Left cardiac atrium (tissue), 4 donors: ENCODE measurements around the gene ATXN2L. TPM values are rescaled to one million over a fixed set of nuclear protein-coding genes. Genes with fewer than 3 reads are reported as not detected.
A peak's percentile ranks its signal among the peaks of the same experiment; 100 is the strongest.
"Not testable (repeated sequence)": the region's sequence is repeated elsewhere in the genome, so short reads cannot be mapped to it uniquely, and the experiment has no call there.

ENCODE experiments used
- ATAC-seq, 2 donors: fragments of 200-7000 bp; cut with Tn5 transposase; one replicate each; pipeline ENCODE4 v1.9.1; 2020; ENCODE audit warnings: mild to moderate bottlenecking in 2 of 2, moderate library complexity in 2 of 2
- DNase-seq: peaks from one replicate; pipeline ENCODE4 v3.0.0-alpha.2; 2020
- intact Hi-C, 2 donors: fragments of 100-400 bp; cut with DNase I; formaldehyde crosslinking; loops; one replicate each; pipeline versions ENCODE4 v1.14.1 to v1.15.1; 2022 to 2023
- total RNA-seq, 2 donors: library from RNA; stranded (reverse); fragmentation: NEBNext Ultra II Directional; extraction: Animal tissue kit (Norgen Biotek cat#: 25700); gene quantifications; one replicate each; pipeline ENCODE4 v1.2.1, GENCODE V29; 2021
- donor health status: DM: no; HTN: yes; CAD: no.
- donor health status: DM: no; HTN: yes; CAD: no; lungs with severe emphysema.
- donor health status: DM: yes; HTN: yes; CAD: no.
- donor health status: Dilated cardiomyopathy.

ATXN2L gene
- total RNA-seq, 2 donors from 2014 or later, result 52.5 to 66.2 TPM

DNA sequence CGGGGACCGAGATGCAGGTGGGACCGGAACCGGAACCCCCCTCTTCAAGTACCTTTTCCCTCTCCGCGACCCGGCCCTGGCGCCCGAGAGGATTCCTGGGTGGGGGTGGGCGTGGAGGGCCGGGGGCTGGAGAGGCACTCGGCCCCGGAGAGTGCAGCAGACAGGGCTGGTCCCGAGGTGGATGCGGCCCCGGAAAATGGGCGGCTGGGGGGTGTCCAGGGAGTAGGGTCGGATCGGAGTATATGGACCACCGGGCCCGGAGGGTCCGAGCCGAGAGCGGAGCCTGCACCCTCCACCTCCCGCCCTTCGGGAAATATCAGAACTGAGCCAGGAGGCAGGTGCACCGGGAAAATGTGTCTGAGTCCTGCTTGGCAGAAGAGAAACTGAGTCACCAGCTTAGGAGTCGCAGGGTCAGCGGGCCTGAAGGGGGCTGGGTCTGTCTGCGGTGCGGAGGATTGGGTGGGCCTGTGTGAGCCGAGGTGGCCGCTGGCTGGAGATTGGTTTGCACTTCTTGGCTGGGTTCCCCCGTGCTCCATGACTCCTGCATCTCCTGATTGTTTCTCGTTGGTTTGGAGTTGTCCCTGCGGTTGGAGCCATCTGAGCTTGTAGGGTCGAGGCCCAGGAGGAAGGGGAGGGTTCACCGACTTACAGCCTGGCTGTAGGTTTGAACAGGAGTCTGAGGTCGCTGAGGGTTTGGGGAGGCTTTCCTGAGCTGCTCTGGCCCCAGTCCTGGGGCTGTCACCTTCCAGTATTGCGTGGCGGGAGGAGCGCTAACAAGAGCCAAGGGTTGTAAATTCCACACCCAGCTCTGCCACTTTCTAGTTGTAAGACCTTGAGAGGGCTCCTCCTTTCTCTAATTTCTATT is 41.4 kb downstream of the ATXN2L start:
- intact Hi-C loops, result no loop called here
- peak; percentile 1 to 23 for ATAC-seq
- peak; percentile 44 for DNase-seq

DNA sequence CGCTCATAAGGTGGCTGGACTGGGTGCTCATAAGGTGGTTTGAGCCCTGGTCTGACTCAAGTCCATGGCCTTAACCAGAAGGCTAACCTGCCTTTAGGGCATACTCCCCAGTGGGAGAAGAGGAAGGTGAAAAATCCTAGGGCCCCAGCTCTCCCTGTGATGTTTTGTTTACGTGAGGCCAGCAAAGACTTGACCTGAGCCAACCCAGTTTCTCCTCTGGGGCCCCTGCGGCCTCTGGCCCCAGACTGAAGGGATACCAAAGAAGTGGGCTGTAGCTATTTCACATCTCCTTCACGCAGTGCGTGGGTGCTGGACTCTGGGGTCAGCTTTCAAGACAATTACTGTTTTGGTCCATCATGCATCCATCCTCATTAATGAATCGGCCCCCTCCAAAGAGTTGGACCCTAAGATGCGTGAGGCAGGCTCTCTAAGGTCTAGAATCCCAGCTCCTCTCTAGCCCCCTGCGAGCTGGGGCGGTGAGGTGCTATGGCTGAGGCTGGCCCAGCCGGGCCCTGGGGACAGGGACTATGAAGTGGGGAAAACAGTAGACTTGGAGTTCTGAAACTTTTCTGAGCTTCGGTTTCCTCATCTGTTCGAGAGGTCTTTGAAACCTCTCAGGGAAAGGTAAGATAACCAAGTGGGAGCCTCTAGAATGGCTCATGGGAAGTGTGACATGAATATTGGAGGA is 42.3 kb downstream of the ATXN2L start:
- ATAC-seq (no peak), DNase-seq (no peak)
- intact Hi-C loops, result no loop called here

DNA sequence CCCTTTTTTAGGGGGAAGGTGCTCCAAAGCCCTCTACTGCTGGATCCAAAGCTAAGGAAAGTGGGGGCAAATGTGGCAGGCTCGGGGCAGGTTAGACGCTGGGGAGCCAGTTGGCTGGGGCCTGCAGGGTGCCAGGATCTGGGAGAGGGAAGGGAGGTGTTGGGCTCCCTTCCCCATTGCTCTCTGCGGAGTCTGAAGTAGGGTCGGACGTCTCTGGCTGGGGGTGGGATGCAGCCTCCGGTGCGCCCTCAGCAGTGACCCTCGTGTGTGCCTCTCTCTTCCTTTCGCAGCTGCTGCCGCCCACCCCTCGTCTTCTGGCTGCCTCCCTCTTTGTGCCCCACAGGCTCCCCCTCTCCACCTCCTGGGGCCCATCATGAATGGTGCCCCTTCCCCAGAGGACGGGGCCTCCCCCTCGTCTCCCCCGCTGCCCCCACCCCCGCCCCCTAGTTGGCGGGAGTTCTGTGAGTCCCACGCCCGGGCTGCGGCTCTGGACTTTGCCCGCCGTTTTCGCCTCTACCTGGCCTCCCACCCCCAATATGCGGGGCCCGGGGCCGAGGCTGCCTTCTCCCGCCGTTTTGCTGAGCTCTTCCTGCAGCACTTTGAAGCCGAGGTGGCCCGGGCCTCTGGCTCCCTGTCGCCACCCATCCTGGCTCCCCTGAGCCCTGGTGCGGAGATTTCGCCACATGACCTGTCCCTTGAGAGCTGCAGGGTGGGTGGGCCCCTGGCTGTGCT is 43.1 kb downstream of the ATXN2L start:
- intact Hi-C loops, result no loop called here
- ATAC-seq, result no peak
- DNase-seq, result no peak

DNA sequence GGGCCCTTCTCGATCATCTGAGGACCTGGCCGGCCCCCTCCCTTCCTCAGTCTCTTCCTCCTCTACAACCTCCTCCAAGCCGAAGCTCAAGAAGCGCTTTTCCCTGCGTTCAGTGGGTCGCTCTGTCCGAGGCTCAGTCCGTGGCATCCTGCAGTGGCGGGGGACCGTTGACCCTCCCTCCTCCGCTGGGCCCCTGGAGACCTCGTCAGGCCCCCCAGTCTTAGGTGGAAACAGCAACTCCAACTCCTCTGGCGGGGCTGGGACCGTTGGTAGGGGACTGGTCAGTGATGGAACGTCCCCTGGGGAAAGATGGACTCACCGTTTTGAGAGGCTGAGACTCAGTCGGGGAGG is 43.6 kb downstream of the ATXN2L start:
- intact Hi-C loops, result no loop called here
- DNase-seq, result no peak
- no peak for ATAC-seq

DNA sequence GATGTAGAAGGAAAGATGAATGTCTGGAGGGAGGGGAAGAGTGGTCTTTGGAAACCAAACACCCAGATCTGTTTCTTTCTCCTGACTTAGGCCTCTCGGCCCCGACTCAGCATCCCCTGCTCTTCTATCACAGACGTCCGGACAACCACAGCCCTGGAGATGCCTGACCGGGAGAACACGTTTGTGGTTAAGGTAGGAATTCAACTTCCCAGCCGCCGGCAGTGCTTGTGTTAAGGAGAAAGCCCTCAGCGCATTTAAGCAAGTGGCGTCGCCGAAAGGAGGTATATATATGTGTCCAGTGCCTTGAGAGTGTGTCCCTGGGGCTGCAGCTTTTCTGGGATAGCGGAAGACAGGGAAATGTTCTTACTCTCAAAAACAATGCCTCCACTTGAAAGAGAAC is 44.4 kb downstream of the ATXN2L start:
- no peak for DNase-seq
- ATAC-seq, result no peak
- intact Hi-C loops, result no loop called here

DNA sequence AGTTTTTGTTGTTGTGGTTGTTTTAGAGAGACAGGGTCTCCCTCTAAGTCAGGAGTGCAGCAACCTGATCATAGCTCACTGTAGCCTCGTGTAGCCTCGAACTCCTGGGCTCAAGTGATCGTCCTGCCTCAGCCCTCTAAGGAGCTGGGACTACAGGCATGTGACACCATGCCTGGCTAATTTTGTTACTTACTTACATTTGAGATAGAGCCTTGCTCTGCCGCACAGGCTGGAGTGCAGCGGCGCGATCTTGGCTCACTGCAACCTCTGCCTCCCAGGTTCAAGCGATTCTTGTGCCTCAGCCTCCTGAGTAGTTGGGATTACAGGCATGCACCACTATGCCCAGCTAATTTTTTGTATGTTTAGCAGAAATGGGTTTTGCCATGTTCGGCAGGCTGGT is 44.8 kb downstream of the ATXN2L start:
- DNase-seq, intact Hi-C loops, ATAC-seq: not testable (repeated sequence)

DNA sequence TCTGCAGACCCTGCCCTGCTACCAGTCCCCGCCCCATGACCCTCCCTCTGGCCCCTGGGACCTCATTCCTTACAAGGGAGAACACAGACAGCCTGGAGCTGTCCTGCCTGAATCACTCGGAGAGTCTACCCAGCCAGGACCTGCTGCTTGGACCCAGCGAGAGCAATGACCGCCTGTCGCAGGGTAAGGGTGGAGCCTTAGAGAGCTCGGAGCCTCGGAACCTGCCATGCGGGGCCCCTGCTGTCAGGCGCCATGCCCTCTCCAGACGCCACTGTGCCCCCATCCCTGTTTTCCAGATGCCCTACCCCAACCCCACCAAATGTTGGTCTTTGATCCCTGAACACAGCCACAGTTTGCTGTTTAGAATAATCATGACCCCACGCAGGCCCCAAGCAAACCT is 46.4 kb downstream of the ATXN2L start:
- intact Hi-C loops, result no loop called here
- DNase-seq, result no peak

DNA sequence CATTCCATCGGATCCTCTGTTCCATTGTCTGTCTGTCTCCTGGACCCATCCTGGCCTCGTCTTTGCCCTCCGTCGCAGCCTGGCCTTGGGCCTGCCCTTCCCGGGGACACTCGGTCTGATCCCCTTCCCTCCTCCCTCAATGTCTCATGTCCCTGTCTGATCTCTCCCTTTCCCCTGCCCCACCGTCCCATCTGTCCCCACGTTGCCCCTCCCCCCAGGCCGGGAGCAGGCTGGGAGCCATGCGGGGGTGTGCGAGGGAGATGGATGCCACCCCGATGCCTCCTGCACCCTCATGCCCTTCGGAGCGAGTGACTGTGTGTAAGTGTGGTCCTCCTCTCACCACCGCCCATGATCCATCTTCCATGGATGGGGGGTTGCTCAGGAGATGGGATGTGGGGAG is 50.2 kb downstream of the ATXN2L start:
- DNase-seq (no peak), ATAC-seq (no peak)
- intact Hi-C loops, result no loop called here

More for the DNA sequence above, 46.4 kb downstream of the ATXN2L start:
- ATAC-seq, result no peak

DNA sequence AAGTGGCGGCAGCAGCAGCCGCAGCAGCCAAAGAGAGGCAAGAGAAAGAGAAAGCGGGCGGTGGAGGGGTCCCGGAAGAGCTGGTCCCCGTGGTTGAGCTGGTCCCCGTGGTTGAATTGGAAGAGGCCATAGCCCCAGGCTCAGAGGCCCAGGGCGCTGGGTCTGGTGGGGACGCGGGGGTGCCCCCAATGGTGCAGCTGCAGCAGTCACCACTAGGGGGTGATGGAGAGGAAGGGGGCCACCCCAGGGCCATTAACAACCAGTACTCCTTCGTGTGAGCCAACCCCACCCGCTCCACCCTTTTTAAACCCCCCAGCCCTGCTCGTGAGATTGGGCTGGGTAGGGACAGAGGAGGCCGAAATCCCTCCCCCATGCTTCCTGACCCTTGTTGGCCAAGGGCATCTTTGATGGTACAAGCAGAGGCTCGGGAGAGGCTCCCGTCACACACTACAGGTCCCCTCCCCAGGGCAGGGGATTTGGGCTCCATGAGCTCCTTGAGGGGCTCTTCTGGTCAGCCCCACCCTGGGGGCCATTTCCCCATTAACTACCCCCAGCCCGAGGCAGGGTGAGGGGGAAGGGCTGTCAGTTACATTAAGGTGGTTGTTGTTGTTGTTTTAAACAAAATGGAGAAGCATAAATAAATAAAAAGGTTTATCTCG is 50.9 kb downstream of the ATXN2L start:
- intact Hi-C loops, result no loop called here
- DNase-seq (no peak), ATAC-seq (peak in 1 of 2 donors; percentile 13)

DNA sequence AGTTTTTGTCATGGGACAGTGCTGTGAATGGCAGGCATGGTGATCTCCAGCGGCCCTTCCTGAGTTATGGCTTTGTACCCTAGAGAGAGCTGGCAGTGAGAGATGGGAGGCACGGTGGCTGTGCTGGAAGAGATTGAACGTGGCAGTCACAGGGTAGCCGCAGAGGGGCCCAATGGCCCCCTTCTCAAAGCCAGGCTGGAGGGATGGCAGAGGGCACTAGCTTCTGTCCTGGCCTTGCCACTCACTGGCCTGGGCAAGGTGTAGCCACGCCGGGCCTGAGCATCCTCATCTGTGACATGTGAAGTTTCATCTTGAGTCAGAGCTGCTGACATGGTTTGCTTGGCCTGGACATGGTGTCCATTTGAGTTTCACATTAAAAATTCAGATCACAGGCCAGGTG is 51.6 kb downstream of the ATXN2L start:
- intact Hi-C loops, result no loop called here
- ATAC-seq, result no peak
- no peak for DNase-seq

DNA sequence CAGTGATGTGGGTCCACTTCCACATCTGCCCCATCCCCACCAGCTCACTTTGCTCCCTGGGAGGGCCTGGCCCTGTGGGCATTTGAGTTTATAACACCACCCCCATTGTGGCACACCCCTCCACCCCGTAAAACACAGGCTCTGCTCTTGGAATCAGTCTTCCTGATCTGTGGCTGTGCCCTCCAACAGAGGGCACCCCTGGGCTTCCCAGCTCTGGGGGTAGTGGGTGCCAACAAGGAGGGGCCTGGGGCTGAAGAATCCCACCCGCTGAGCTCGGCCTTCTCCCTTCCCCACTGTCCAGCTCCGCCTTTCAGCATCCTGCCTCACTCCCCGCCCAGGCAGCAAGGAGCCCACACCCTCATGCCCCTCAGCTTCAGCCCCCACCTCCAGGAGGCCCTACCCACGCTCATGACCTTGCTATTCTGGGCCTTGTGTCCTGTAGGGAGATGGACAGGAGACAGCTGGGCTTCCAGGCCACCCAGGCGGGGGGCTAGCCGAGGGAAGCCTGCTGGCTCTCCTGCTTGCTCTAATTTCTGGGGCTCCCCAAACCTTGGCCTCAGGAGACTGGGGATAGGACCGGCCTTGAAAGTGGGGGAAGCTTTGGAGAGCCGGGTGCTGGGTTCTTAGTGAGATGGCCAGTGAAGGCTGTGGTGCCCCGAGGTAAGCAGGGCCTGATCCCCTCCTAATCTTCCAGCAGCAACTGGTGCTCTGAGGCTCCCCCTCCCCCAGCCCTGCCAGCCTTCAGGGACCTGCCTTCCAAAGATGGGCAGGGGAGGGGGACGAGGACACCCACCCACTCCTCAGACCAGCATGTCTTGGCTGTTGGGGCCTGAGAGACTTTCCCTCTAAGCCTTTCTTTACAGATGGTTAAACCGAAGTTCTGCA is 52.6 kb downstream of the ATXN2L start:
- no peak for DNase-seq
- no peak for ATAC-seq
- intact Hi-C loops, result no loop called here

DNA sequence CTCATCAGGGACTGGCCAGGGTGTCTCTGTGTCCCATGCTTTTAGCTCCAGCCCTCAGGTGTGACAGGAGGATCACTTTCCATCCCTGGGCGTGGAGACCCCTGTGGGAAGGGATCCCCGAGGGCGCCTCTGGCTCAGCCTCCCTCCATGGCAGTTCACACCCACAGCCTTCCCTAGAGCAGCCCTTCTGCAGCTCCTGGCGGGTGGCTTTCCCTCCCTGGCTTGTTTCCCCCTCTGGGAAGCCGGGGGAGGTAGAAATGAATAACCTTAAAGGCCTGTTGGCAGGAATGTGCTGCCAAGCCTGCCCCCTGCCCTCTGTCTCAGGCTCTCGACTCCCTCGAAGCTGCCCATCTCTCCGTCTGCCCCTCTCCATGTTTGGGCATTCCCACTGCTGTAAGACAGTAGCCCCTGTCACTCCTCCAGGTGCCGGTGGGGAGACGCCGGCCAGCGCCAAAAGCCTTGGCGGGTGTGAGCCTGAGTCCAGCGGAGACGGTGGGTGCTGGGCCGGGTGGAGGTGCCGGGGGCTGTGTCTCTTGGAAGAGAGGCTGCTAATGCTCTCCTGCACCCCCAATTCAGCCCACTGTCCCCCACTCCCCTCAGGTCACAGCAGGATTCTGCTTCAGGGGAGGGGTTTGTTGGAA is 53.3 kb downstream of the ATXN2L start:
- ATAC-seq (no peak), DNase-seq (no peak)
- intact Hi-C loops, result no loop called here

DNA sequence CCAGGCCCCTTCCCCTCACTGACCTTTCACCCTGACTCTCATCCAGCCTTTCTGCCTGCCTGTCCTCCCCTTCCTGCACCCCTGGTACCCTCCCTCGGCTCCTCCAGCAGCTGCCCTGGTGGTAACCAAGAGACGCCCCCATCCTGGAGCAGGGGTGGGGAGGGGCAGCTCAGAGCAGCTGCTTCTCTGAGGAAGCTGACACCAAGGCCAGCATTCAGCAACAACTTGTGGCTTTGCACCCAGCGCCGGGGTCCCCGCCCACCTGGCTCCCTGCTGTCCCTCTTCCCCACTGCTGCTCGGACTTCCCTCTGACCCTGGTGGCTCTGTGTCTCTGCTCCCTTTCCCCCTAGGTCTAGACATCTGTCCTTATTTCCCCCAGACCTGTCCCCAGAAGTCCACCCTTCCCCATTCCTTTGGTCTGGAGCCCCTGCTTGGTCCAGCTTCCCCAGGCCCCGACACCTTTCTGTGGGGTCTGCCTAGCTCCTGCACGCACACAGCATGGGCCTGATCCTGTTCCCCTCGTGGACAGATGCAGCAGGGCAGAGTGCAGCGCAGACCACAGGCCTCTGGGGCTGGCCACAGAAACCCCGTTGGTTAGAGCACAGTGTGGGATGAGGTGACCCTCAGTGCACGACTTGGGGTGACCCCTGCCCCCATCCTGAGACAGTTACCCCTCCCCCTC is 54.3 kb downstream of the ATXN2L start:
- ATAC-seq (no peak), DNase-seq (no peak)
- intact Hi-C loops, result no loop called here

DNA sequence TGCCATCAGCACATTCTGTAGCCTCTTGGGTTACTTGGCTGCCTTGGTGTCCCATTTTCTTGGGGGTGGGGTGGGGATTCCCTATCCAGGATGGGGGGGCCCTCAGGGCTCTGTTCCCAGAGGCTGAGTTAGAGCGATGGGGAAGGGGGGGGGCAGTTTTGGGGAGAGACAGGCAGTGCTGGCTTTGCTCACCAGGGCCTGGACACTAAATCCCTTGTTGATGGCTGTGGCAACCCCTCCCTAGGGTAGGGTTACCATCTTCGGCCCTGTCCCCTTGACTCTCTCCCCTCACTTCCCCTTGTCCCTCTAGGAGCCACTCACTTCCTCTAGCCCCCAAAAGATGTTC is 54.8 kb downstream of the ATXN2L start:
- no peak for DNase-seq
- ATAC-seq, result no peak
- intact Hi-C loops, result no loop called here

DNA sequence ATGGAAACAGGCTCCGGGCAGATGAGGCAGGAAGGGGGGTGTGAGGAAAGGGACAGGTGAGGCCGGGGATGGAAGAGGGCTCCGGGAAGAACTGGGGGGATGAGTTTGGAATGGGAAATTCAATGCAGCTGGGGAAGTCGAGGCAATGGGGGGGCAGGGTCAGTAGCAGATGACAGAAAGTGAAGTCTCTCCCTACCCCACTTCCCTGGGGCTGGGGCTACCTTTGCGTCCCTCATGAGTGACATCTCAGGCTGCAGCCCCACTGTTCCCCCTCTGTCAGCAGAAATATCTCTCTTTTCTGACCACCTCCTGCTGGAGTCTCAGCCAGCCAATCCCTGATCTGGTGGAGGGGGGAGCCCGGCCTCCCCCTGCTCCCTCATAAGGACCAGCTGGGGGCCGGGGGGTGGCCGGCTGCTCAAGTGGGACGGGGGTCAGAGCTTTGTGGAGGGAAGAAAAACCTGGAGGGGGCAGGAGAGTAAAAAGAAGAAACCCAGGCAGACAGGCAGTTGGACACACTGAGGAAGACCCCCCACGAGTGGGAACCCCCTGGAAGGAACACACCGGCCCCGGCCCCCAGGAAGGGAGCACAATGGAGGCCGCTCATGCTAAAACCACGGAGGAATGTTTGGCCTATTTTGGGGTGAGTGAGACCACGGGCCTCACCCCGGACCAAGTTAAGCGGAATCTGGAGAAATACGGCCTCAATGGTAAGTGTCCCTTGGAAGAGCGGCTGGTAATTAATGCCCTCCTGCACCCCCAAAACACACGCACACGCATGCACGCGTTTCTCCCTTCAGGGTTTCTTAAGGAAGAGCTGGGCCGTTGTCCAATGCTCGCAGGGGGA is 55.5 kb downstream of the ATXN2L start, which contains the start of gene ATP2A1:
TSS of gene ATP2A1 (plus strand) at position 406 of the 844 bp plus-strand sequence. CDS start at position 590, 184 bp downstream.
- ATAC-seq (no peak), DNase-seq (no peak)
- intact Hi-C loops, result no loop called here

DNA sequence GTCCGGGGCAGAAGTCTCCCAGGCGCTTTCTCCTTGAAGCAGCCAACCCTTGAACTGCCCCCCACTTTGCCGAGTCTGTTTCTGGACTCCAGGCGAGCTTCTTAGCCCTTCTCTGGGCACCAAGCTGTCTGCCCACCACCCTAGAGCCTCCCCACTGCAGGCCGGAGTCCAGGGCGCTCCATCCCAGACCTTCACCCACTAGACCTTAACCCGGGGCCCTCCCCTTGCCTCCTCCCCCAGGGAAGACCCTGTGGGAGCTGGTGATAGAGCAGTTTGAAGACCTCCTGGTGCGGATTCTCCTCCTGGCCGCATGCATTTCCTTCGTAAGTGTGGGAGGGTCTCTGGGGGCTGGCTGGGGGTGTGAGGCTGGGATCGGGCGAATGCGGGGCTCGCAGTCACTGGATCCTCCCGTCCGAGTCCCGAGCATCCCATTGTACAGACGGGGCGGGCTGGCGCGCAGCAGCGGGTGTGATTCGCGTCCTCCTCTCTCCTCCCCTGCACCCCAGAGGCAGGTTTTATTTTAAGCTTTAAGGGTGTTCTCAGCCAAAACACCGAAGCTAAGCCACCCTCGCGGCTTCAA is 56.6 kb downstream of the ATXN2L start:
- ATAC-seq (peak; percentile 35 to 52), DNase-seq (peak; percentile 40)
- intact Hi-C loops, result no loop called here
